ENCODE data around the gene OR13G1. TPM values are rescaled to one million over a fixed set of nuclear protein-coding genes. Genes with fewer than 3 reads are reported as not detected.
"Not testable (repeated sequence)": the region's sequence is repeated elsewhere in the genome, so short reads cannot be mapped to it uniquely, and the experiment has no call there.

The OR13G1 gene
- total RNA-seq: not detected
- long read RNA-seq, donor 1: 0 reads
- long read RNA-seq, donor 2: 0 reads

GRCh38 chr1:247679639-247680038 lies at the start of gene OR13G1:
TSS of gene OR13G1 (minus strand) at chr1:247679739. CDS start at chr1:247673041, 6,698 bp downstream.
- DNase-seq (ENCODE audit: low spot score): no peak
- intact Hi-C loops (cut with DNase I): no loop called here

- no peak for DNase-seq (ENCODE audit: low spot score)
- intact Hi-C loops (cut with DNase I): no loop called here
Observed at GRCh38 chr1:247721222-247721621, 41.7 kb upstream of the OR13G1 start.

GRCh38 chr1:247716546-247716945 lies 37.0 kb upstream of the OR13G1 start, which contains the start of gene OR6F1:
TSS of gene OR6F1 (minus strand) at chr1:247716646. CDS start at chr1:247712755, 3,891 bp downstream.
- no peak for DNase-seq (ENCODE audit: low spot score)
- intact Hi-C loops (cut with DNase I): no loop called here

GRCh38 chr1:247713753-247714152 lies 34.2 kb upstream of the OR13G1 start:
- DNase-seq (ENCODE audit: low spot score): no peak
- intact Hi-C loops (cut with DNase I): no loop called here

- intact Hi-C loops (cut with DNase I); DNase-seq (ENCODE audit: low spot score): not testable (repeated sequence)
Observed at GRCh38 chr1:247710681-247711080, 31.1 kb upstream of the OR13G1 start.

GRCh38 chr1:247701338-247701737 lies 21.8 kb upstream of the OR13G1 start:
- DNase-seq (ENCODE audit: low spot score): no peak
- intact Hi-C loops (cut with DNase I): no loop called here

- intact Hi-C loops (cut with DNase I): no loop called here
- no peak for DNase-seq (ENCODE audit: low spot score)
Observed at GRCh38 chr1:247681288-247681897, 1.9 kb upstream of the OR13G1 start.

GRCh38 chr1:247680171-247680570 lies 632 bp upstream of the OR13G1 start:
- DNase-seq (ENCODE audit: low spot score): no peak
- intact Hi-C loops (cut with DNase I): no loop called here

GRCh38 chr1:247669225-247669624 lies 10.3 kb downstream of the OR13G1 start:
- DNase-seq (ENCODE audit: low spot score): no peak
- intact Hi-C loops (cut with DNase I): no loop called here

- intact Hi-C loops (cut with DNase I): no loop called here
- DNase-seq (ENCODE audit: low spot score): no peak
Observed at GRCh38 chr1:247656221-247656875, 23.2 kb downstream of the OR13G1 start.

GRCh38 chr1:247653040-247653439 lies 26.5 kb downstream of the OR13G1 start:
- DNase-seq (ENCODE audit: low spot score): no peak
- intact Hi-C loops (cut with DNase I): no loop called here

- no peak for DNase-seq (ENCODE audit: low spot score)
- intact Hi-C loops (cut with DNase I): no loop called here
Observed at GRCh38 chr1:247647864-247648263, 31.7 kb downstream of the OR13G1 start.

GRCh38 chr1:247646867-247647266 lies 32.7 kb downstream of the OR13G1 start:
- no peak for DNase-seq (ENCODE audit: low spot score)
- intact Hi-C loops (cut with DNase I): no loop called here

GRCh38 chr1:247642742-247643141 lies 36.8 kb downstream of the OR13G1 start:
- intact Hi-C loops (cut with DNase I): no loop called here
- DNase-seq (ENCODE audit: low spot score): no peak

- intact Hi-C loops (cut with DNase I): no loop called here
- peak; percentile 93 for DNase-seq (ENCODE audit: low spot score)
Observed at GRCh38 chr1:247639381-247639981, 40.1 kb downstream of the OR13G1 start.

GRCh38 chr1:247638781-247639180 lies 40.8 kb downstream of the OR13G1 start:
- no peak for DNase-seq (ENCODE audit: low spot score)
- intact Hi-C loops (cut with DNase I): no loop called here

GRCh38 chr1:247638011-247638410 lies 41.5 kb downstream of the OR13G1 start:
- no peak for DNase-seq (ENCODE audit: low spot score)
- intact Hi-C loops (cut with DNase I): no loop called here

GRCh38 chr1:247627951-247628350 lies 51.6 kb downstream of the OR13G1 start:
- intact Hi-C loops (cut with DNase I): no loop called here
- DNase-seq (ENCODE audit: low spot score): no peak
